ENCODE results near the gene TMEM269.

Gene TMEM269

GRCh38 chr1:42767510-42768000, 17.2 kb upstream of the TMEM269 start:
- no peak for DNase-seq (ENCODE audit: extremely low read depth, low read depth)
- TF ChIP-seq CTCF (IDR thresholded peaks at IDR 0.05; ENCODE audit: low read depth, low read length) = no peak

DNA sequence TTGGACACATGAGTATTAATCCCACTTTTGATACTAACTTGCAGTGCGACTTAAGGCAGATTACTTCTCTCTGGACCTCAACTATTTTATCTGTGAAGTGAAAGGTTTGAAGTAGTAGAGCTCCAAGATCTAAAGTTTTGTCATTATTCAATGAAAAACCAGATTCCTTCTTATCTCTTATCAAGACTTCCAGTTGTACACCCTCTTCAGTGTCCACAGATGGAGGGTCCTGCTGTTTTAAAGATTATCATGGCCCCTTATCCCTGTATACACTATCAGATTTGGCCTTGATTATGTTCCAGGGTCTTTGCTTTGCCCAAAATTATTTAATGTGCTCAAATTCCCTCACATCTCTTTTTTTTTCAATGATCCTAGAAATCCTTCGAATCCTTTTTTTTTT, 16.6 kb upstream of the TMEM269 start:
- no peak for TF ChIP-seq CTCF (IDR thresholded peaks at IDR 0.05; ENCODE audit: low read depth, low read length)

DNA sequence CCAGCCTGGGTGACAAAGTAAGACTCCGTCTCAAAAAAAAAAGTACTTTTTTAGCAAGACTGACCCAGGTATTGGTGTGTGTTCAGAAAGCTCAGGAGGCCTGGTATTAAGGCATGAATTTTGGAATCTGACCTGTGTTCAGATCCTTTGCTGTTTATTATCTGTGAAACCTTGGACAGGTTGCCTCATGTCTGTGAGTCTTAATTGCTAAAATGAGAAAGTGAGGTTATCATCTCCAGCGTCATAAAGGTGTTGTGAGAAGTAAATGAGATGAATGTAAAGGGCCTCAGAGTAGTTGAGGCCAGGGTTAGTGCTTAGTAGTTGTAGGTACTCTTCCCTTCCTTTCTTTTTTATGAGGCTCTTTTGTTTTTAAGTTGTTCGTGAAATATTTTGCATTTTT, 15.0 kb upstream of the TMEM269 start:
- no peak for TF ChIP-seq CTCF (IDR thresholded peaks at IDR 0.05; ENCODE audit: low read depth, low read length)

More for the DNA sequence above, 16.6 kb upstream of the TMEM269 start:
- no peak for DNase-seq (ENCODE audit: extremely low read depth, low read depth)

GRCh38 chr1:42773420-42773819, 11.4 kb upstream of the TMEM269 start:
- DNase-seq (ENCODE audit: extremely low read depth, low read depth) = no peak
- no peak for TF ChIP-seq CTCF (IDR thresholded peaks at IDR 0.05; ENCODE audit: low read depth, low read length)

More for the DNA sequence above, 15.0 kb upstream of the TMEM269 start:
- DNase-seq (ENCODE audit: extremely low read depth, low read depth) = no peak

DNA sequence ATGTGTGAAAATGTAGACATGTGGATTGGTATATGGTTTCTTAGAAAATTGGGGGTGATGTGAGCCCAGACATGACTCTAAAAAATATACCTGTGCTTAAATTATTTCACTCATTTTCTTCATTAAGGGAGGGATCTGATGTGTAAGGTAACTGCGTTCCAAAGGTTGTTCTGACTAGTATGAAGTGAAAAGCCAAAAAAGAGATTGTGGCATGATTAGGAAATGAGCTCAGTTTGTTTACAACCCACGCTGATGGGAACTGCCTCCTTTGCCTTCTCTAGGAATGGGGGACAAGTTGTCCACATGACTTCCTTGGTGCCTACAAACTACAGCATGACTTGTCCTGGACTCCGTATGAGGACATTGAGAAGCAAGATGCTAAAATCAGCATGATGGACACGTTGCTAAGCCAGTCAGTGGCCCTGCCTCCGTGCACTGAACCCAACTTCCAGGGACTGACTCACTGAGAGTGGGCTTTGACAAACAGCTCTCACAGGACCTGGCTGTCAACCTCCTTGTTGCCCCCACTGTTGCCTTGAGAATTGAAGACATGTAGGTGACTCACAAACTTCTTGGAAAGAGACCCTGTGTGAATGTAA, 9.8 kb upstream of the TMEM269 start:
- DNase-seq (ENCODE audit: extremely low read depth, low read depth) = no peak

DNA sequence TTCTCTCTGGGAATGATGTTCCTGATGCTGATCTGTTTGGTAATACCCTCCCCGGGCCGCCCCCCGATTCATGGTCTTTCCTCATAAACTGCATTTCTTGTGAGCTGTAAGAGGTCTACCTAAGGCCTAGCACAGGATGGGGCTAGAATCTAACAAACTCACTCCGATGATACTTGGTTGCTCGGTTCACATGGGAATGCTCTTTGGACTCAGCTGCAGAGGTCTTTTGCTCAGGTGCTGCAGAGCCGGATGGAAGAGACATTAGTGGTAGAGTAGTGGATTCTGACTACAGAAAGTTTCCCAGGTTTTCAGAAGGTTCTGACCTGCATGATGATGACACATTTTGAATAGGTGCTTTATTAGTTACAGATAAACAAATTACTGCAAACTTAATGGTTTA, 8.3 kb upstream of the TMEM269 start:
- TF ChIP-seq CTCF (IDR thresholded peaks at IDR 0.05; ENCODE audit: low read depth, low read length) = no peak

More for the DNA sequence above, 9.8 kb upstream of the TMEM269 start:
- no peak for TF ChIP-seq CTCF (IDR thresholded peaks at IDR 0.05; ENCODE audit: low read depth, low read length)

GRCh38 chr1:42777852-42778251, 6.9 kb upstream of the TMEM269 start:
- peak; percentile 77 for TF ChIP-seq CTCF (IDR thresholded peaks at IDR 0.05; ENCODE audit: low read depth, low read length)
- DNase-seq (ENCODE audit: extremely low read depth, low read depth) = no peak

More for the DNA sequence above, 8.3 kb upstream of the TMEM269 start:
- no peak for DNase-seq (ENCODE audit: extremely low read depth, low read depth)

Data from AG09319 (cell line).